ENCODE results near the gene PHF23.

PHF23 gene

GRCh38 chr17:7239091-7240027 is at the start of gene PHF23:
Gene PHF23, minus strand, starts transcription at chr17:7239457. Its CDS starts 178 bp downstream, at chr17:7239279.
- Histone ChIP-seq H3K27me3 (ENCODE audit: insufficient read depth, low read length) (no peaks in the 10 kb centered on the region), H3K36me3 (ENCODE audit: insufficient read depth, low read depth, low read length) (peaks cover 43% of the 10 kb centered on the region), H3K4me3 (ENCODE audit: low read length) (peak within 1 kb of the TSS; percentile 98), H3K9ac (ENCODE audit: low read depth, low read length) (peak within 1 kb of the TSS; percentile 99), H3K4me1 (ENCODE audit: insufficient read depth, low read length) (peaks cover 24% of the 10 kb centered on the region), H3K27ac (ENCODE audit: low read length) (peak within 1 kb of the TSS; percentile 93), H3K9me3 (ENCODE audit: insufficient read depth, low read depth, low read length) (no peaks in the 10 kb centered on the region)

GRCh38 chr17:7285679-7286078 is 46.4 kb upstream of the PHF23 start:
- peaks cover 19% of the 10 kb centered on the region for H3K27me3 ChIP-seq (ENCODE audit: insufficient read depth, low read length)
- H3K27ac ChIP-seq (ENCODE audit: low read length) = no peak overlapping the region
- no peaks in the 10 kb centered on the region for H3K4me1 ChIP-seq (ENCODE audit: insufficient read depth, low read length)
- peaks cover 14% of the 10 kb centered on the region; the same call in 1 of the 2 replicates for H3K36me3 ChIP-seq (ENCODE audit: insufficient read depth, low read depth, low read length)
- H3K4me3 ChIP-seq (ENCODE audit: low read length) = no peak overlapping the region
- H3K9me3 ChIP-seq (ENCODE audit: insufficient read depth, low read depth, low read length) = no peaks in the 10 kb centered on the region
- H3K9ac ChIP-seq (ENCODE audit: low read depth, low read length) = no peak overlapping the region

- no peak overlapping the region for H3K9ac ChIP-seq (ENCODE audit: low read depth, low read length)
- H3K4me1 ChIP-seq (ENCODE audit: insufficient read depth, low read length) = peaks cover 5% of the 10 kb centered on the region; the same call in 1 of the 2 replicates
- no peak overlapping the region for H3K27ac ChIP-seq (ENCODE audit: low read length)
- peaks cover 24% of the 10 kb centered on the region for H3K27me3 ChIP-seq (ENCODE audit: insufficient read depth, low read length)
- H3K36me3 ChIP-seq (ENCODE audit: insufficient read depth, low read depth, low read length) = peaks cover 14% of the 10 kb centered on the region; the same call in 1 of the 2 replicates
- no peak overlapping the region for H3K4me3 ChIP-seq (ENCODE audit: low read length)
- no peaks in the 10 kb centered on the region for H3K9me3 ChIP-seq (ENCODE audit: insufficient read depth, low read depth, low read length)
Measured at GRCh38 chr17:7284911-7285310, 45.7 kb upstream of the PHF23 start.

- Histone ChIP-seq H3K27me3 (ENCODE audit: insufficient read depth, low read length) (peaks cover 36% of the 10 kb centered on the region), H3K4me3 (ENCODE audit: low read length) (no peak overlapping the region), H3K9ac (ENCODE audit: low read depth, low read length) (no peak overlapping the region), H3K36me3 (ENCODE audit: insufficient read depth, low read depth, low read length) (peaks cover 14% of the 10 kb centered on the region; the same call in 1 of the 2 replicates), H3K4me1 (ENCODE audit: insufficient read depth, low read length) (peaks cover 7% of the 10 kb centered on the region; the same call in 1 of the 2 replicates), H3K9me3 (ENCODE audit: insufficient read depth, low read depth, low read length) (no peaks in the 10 kb centered on the region), H3K27ac (ENCODE audit: low read length) (no peak overlapping the region)
Measured at GRCh38 chr17:7283471-7284216, 44.4 kb upstream of the PHF23 start.

GRCh38 chr17:7282752-7283321 is 43.6 kb upstream of the PHF23 start:
- Histone ChIP-seq H3K9ac (ENCODE audit: low read depth, low read length) (no peak overlapping the region; the same call in 1 of the 2 replicates), H3K4me3 (ENCODE audit: low read length) (peak overlapping the region; percentile 82), H3K36me3 (ENCODE audit: insufficient read depth, low read depth, low read length) (peaks cover 8% of the 10 kb centered on the region; the same call in 1 of the 2 replicates), H3K27ac (ENCODE audit: low read length) (no peak overlapping the region), H3K9me3 (ENCODE audit: insufficient read depth, low read depth, low read length) (no peaks in the 10 kb centered on the region), H3K27me3 (ENCODE audit: insufficient read depth, low read length) (peaks cover 36% of the 10 kb centered on the region), H3K4me1 (ENCODE audit: insufficient read depth, low read length) (peaks cover 7% of the 10 kb centered on the region; the same call in 1 of the 2 replicates)

- peak overlapping the region; percentile 82 for H3K4me3 ChIP-seq (ENCODE audit: low read length)
- peak overlapping the region; percentile 68; the same call in 1 of the 2 replicates for H3K9ac ChIP-seq (ENCODE audit: low read depth, low read length)
- H3K27ac ChIP-seq (ENCODE audit: low read length) = no peak overlapping the region
- H3K4me1 ChIP-seq (ENCODE audit: insufficient read depth, low read length) = peaks cover 7% of the 10 kb centered on the region; the same call in 1 of the 2 replicates
- H3K36me3 ChIP-seq (ENCODE audit: insufficient read depth, low read depth, low read length) = peaks cover 3% of the 10 kb centered on the region; the same call in 1 of the 2 replicates
- no peaks in the 10 kb centered on the region for H3K9me3 ChIP-seq (ENCODE audit: insufficient read depth, low read depth, low read length)
- peaks cover 36% of the 10 kb centered on the region for H3K27me3 ChIP-seq (ENCODE audit: insufficient read depth, low read length)
Measured at GRCh38 chr17:7281953-7282751, 42.9 kb upstream of the PHF23 start.

- Histone ChIP-seq H3K27ac (ENCODE audit: low read length) (no peak within 1 kb of the TSS), H3K27me3 (ENCODE audit: insufficient read depth, low read length) (peaks cover 36% of the 10 kb centered on the region), H3K36me3 (ENCODE audit: insufficient read depth, low read depth, low read length) (peaks cover 3% of the 10 kb centered on the region; the same call in 1 of the 2 replicates), H3K4me3 (ENCODE audit: low read length) (peak within 1 kb of the TSS; percentile 82), H3K4me1 (ENCODE audit: insufficient read depth, low read length) (peaks cover 7% of the 10 kb centered on the region; the same call in 1 of the 2 replicates), H3K9ac (ENCODE audit: low read depth, low read length) (peak within 1 kb of the TSS; percentile 68; the same call in 1 of the 2 replicates), H3K9me3 (ENCODE audit: insufficient read depth, low read depth, low read length) (no peaks in the 10 kb centered on the region)
Measured at GRCh38 chr17:7281074-7281952, 42.1 kb upstream of the PHF23 start, which contains the start of gene SLC2A4. Gene SLC2A4, plus strand, starts transcription at chr17:7281718. Its CDS starts 217 bp downstream, at chr17:7281935.

- Histone ChIP-seq H3K27ac (ENCODE audit: low read length) (no peak overlapping the region), H3K4me3 (ENCODE audit: low read length) (peak overlapping the region; percentile 76), H3K9me3 (ENCODE audit: insufficient read depth, low read depth, low read length) (no peaks in the 10 kb centered on the region), H3K36me3 (ENCODE audit: insufficient read depth, low read depth, low read length) (0 out of 2 replicates have a peak, but pooled peaks cover 3% of the 10 kb centered on the region), H3K9ac (ENCODE audit: low read depth, low read length) (peak overlapping the region; percentile 67; the same call in 1 of the 2 replicates), H3K27me3 (ENCODE audit: insufficient read depth, low read length) (peaks cover 36% of the 10 kb centered on the region), H3K4me1 (ENCODE audit: insufficient read depth, low read length) (peaks cover 7% of the 10 kb centered on the region; the same call in 1 of the 2 replicates)
Measured at GRCh38 chr17:7280519-7281073, 41.3 kb upstream of the PHF23 start.

GRCh38 chr17:7279448-7279847 is 40.2 kb upstream of the PHF23 start:
- peaks cover 7% of the 10 kb centered on the region; the same call in 1 of the 2 replicates for H3K4me1 ChIP-seq (ENCODE audit: insufficient read depth, low read length)
- H3K36me3 ChIP-seq (ENCODE audit: insufficient read depth, low read depth, low read length) = 0 out of 2 replicates have a peak, but pooled peaks cover 1% of the 10 kb centered on the region
- no peak overlapping the region for H3K9ac ChIP-seq (ENCODE audit: low read depth, low read length)
- H3K27me3 ChIP-seq (ENCODE audit: insufficient read depth, low read length) = peaks cover 36% of the 10 kb centered on the region
- no peak overlapping the region for H3K27ac ChIP-seq (ENCODE audit: low read length)
- no peak overlapping the region for H3K4me3 ChIP-seq (ENCODE audit: low read length)
- H3K9me3 ChIP-seq (ENCODE audit: insufficient read depth, low read depth, low read length) = no peaks in the 10 kb centered on the region

All from iPS-20b (cell line).